NCI-H1048 (cell line): ENCODE data around the gene ONECUT2.
"Not testable (repeated sequence)": the region's sequence is repeated elsewhere in the genome, so short reads cannot be mapped to it uniquely, and the experiment has no call there.

ENCODE experiments used
- DNase-seq: peaks from one replicate; lab custom pipeline; 2025; lab: John Stamatoyannopoulos, UW

Gene ONECUT2

DNA sequence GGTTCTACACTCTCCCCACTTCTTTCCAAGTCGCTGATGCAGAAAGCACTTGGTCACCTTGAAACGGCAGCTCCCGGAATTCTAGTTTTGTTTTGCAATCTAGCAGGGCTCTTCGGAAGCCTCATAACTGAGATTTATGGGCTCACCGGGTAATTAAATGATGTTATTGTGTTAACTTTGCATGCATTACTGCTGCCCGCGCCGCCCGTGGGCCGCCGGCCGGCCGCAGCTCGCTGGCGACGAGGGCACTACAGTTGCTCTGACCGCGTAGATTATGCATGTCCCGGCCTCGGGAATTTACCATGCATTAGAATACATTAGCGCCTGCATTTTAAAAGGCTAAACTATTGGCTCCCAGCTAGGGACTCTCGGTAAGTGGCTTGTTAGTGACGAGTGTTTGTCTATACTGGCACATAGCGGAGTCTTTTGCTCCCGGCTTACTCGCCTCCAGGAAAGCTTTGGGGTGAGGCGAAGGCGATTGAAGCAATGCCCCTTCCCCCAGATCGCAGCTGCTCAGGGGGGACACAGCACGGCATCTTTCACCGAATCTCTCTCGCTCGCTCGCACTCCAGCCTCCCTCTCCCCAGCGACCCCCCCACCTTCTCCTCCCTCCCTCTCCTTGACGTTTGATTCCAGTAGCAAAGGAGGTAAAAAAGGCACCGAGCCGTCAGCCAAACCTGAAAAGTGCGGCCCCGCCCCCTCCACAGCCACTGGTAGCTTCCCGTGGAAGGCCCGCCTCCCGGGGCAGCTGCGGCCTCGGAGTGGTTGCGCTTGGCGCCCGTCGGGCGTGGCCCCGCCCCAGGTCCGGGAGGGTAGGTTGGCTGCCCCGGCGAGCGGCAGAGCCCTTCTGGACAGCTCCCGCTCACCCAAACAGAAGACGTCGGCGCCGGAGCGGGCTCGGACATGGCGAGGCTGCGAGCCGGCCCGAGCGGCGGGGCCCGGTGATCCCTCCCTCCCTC is at the start of gene ONECUT2:
ONECUT2 (plus strand) TSS at position 839 of the 959 bp plus-strand sequence. CDS start 343 bp downstream, outside the sequence.
- peak; percentile 92 for DNase-seq

GRCh38 chr18:57389271-57389670 is 45.9 kb upstream of the ONECUT2 start:
- no peak for DNase-seq

DNA sequence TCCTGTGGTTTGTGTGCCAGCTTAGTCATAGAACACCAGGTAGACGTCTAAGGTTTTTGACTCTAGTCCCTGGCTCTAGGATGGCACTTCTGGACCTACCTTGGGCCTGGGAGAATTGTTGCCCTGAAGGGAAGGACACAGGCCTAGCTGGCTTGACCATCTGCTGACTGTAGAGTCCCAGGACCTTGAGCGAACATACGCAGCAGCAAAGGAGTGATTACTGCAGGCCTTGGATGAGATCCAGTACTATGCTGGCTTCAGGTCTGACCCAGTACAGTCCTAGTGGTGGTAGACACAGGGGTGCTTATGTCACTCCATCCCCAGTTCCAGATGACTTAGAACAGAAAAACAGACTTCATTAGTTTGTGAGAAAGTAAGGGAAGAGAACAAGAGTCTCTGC is 45.1 kb upstream of the ONECUT2 start:
- DNase-seq, result no peak

- not testable (repeated sequence) for DNase-seq
Measured at GRCh38 chr18:57394749-57395148, 40.4 kb upstream of the ONECUT2 start.

DNA sequence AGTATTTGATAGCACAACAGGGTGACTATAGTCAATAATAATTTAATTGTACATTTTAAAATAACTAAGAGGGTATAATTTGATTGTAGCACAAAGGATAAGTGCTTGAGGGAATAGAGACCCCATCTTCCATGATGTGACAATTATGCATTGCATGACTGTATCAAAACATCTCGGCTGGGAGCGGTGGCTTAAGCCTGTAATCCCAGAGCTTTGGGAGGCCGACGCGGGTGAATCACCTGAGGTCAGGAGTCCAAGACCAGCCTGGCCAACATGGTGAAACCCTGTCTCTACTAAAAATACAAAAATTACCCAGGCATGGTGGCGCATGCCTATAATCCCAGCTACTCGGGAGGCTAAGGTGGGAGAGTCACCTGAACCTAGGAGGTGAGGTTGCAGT is 38.3 kb upstream of the ONECUT2 start:
- DNase-seq, result not testable (repeated sequence)

GRCh38 chr18:57397440-57398132 is 37.6 kb upstream of the ONECUT2 start:
- DNase-seq, result no peak

GRCh38 chr18:57404345-57404744 is 30.8 kb upstream of the ONECUT2 start:
- no peak for DNase-seq

DNA sequence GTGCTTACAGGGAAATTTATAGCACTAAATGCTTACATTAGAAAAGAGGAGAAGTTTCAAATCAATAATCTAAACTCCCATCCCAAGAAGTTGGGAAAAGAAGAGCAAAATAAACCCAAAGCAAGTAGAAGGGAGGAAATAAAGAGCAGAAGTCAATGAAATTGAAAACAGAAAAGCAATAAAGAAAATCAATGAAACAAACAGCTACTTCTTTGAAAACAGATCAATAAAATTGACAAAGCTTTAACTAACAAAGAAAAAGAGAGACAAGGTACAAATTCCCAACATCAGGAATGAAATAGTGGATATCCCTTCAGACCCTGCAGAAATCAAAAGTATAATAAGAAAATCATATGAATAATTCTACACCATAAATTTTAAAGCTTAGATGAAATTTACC is 25.5 kb upstream of the ONECUT2 start:
- DNase-seq, result no peak

DNA sequence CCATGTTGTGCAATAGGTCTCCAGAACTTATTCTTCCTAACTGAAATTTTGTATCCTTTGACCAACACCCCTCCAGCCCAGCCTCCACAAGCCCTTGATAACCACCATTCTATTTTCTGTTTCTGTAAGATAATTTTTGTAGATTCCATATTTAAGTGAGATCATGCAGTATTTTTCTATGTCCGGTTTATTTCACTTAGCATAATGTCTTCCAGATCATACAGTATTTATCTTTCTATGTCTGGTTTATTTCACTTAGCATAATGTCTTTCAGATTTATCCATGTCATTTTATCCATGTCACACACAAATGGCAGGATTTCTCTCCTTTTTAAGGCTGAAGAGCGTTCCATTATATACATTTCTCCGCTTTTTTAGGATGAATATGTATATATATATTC is 24.4 kb upstream of the ONECUT2 start:
- no peak for DNase-seq

- DNase-seq, result no peak
Measured at GRCh38 chr18:57416542-57416941, 18.6 kb upstream of the ONECUT2 start.

GRCh38 chr18:57422313-57422872 is 12.8 kb upstream of the ONECUT2 start:
- no peak for DNase-seq

- no peak for DNase-seq
Measured at GRCh38 chr18:57423821-57424220, 11.4 kb upstream of the ONECUT2 start.

DNA sequence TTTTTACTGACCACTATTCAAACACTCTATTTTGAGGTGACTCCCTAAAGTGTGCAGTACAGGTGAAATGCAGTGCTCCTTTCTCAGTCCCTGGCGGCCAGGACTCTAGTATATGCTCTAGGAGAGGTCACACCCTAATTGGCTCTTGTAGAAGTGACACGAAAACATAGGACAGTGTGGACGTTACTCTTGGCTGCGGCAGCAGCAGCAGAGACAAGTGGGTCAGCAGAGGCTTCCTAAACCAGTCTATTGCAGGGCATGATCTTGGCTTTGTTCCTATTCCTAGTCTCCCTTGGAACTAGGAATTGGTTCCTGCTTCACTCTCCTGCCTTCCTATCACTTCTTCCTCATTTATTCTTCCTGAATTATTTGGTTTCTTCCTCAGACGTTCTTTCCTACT is 10.1 kb upstream of the ONECUT2 start:
- DNase-seq, result no peak

DNA sequence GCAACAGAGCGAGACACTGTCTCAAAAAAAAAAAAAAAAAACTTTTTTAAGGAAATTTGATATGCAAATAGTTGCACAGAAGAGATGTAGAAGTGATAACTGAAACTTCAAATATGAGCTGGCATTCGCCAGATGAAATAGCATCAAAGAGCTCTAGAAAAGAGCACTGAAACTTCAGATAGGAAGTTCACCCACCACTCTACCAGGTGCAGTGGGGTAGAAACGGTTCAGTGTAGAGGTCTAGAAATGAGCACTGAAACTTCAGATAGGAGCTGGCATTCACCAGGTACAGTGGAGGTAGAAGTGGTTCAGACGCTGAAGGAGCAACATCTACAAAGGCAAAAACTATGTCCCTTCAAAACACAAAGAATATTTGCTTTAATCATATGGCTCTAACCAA is 9.0 kb upstream of the ONECUT2 start:
- DNase-seq, result no peak

DNA sequence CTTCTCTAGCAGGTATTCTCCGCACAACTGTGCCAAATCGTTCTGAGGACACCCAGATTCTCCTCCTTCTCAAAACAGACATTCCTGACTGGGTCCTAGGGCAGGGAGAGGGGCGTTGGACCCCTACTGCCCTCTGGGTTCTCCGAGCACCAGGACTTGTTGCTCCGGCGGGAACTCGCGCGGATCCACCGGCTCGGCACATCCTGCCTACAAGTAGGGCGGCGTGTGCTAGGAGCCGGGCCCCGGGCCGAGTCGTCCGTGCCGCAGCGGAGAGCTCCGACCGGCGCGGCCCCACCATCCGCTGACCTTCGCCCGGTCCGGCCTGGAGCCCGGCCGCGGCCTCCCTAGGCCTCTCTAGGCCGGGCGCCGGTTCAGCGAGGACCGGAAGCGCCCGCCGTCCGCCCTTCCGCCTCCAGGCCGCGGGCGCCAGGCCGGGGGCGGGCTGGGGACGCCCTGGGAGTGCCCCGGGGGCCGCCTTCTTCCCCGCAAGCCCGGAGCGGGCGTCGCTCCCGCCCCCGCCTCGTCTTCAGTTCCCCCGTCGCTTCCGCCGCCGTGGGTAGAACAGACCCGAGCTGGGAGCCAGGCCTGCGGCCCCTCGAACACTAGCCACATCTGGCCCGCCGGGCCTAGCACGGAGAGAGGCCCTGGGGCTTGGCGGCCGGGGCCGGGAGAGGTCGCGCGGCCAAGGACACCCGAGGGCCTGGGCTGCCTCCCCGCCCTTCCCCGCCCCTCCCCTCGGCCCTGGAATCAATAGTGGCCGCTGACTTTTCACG is 7.6 kb upstream of the ONECUT2 start:
- DNase-seq, result no peak

DNA sequence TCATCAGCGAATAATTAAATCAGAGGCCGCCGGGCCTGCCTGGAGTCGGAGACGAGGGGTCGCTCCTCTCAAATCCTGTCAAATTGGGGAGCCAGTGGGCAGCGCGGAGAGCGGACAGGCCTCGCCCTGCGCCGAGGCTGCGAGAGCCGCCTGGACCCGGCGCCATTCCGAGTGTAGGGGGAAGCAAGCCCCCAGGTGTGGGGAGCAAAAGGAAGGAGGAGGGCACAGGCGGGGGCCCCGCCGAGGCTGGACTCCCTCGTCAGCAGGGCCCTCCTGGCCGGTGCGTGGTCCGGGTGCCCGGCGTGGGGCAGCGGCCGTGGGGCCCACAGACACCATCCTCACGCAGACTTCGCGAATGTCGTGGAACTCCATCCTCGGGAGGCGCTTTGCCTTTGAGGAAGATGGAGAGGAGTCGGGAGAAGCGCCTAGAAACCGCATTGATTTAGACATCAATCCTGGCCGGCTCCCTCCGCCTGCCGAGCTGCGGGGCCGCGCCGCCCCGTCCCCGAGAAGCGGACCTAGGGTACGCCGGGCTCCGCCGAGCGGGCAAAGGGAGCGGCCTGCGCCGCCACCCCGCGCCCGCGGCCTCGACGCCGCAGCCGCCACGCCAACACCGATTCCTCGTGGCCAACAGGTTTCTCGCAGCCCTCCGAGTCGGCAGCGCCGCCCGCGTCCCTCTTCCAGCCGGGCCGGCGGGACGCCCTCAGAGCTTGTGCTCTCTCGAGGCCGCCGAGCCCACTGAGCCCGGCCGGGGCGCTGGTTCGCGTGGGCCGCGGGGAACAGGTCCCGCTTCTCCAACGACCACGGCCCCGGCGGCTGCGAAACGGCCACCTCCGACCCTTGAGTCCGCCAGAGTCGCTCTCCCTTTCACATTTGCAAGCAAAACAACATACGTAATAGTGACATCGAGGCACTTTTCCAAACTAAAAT is 6.7 kb upstream of the ONECUT2 start:
- DNase-seq, result no peak

DNA sequence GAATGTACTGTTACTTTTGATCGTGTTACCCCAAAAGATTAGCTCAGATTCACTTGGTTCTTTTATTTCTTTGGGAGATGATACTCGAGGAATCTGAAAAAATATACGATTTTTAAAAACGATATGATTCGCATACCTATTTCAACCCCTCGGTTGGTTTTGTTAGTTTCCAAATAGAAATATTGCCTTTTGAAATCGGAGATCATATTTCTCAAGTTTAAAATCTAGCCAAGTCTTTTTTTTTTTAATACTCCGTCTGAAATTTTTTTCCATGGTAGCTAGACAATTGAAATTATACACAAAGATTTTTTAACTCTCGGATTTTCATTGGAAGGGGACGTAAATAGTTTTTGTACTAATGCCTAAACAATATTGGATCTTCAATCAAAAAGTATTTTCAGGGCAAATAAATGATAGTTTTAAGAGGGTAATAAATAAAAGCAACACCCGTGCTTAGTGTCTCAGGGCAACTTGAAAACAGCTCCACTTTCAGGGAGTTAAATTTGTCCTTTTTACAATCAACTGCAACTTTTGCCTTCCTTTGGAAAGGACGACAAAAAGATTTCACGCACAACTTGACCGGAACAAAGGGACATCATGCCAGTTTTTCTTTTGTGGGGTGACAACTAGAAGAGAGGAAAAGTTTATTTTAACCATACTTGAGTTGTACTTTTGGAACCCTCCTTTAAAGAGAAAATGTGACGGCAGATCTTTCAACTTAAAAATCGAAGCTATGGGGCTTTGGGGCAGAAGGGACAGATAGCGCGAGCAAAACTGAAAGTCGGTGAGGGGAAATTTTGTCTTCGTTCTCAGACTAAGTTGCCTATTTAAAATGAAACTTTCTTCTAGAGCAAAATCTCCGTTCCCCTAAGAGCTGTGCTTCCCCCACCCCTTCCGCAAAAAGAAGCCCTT is 5.8 kb upstream of the ONECUT2 start:
- no peak for DNase-seq

DNA sequence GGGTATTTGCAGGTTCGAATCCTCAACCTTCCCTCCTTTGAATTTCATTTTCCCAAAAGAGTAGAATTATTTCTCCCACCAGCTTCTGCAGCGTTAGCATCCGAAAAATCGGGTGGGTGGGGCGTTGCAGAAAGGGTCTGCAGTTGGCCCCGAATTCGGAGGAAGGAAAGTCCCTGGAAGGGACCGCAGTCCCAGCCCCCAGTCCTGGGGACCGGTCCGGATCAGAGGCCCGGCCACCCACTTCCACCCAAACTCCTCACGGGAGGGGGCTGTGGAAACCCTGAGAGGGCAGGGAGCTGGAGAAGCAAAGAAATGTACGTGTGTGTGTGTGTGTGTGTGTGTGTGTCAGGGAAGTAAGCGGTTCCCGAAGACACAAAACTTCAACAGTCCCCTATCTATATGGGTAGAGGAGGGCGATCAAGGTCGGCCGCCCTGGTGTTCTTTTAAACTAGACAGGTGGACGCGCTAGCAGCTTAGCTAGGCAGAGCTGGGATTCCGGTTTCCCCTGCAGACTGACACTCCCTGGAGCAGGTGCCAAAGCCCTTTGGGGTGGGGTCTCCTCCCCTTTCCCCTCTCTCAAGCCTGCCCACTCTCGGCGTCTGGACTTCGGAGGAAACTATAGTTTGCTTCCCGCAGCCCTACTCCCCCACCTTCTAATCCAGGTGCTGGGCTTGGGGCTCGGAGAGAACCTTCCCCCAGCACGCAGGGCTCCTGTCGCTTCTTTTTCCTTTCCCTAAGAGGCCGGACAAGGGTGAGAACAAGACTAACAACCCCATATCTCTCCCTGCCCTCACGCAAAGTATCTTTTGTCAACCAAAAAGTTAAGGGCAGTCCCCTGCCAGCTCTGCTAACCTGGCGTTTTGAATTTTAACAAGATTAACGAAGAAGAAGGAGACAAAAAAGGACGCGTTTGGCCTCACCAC is 4.8 kb upstream of the ONECUT2 start:
- DNase-seq, result no peak

- DNase-seq, result no peak
Measured at GRCh38 chr18:57431002-57431382, 4.2 kb upstream of the ONECUT2 start.
